Activated effector memory CD4-positive, alpha-beta T cell treated with anti-CD3 and anti-CD28 coated beads, Interleukin-2, amount 50 U/mL, for 16 hours (primary cell): ENCODE measurements around the gene PARP11.
A peak's percentile ranks its signal among the peaks of the same experiment; 100 is the strongest.

Experiments used
- DNase-seq: peaks from one replicate; pipeline ENCODE4 v3.0.0-alpha.2; 2020

The PARP11 gene

DNA sequence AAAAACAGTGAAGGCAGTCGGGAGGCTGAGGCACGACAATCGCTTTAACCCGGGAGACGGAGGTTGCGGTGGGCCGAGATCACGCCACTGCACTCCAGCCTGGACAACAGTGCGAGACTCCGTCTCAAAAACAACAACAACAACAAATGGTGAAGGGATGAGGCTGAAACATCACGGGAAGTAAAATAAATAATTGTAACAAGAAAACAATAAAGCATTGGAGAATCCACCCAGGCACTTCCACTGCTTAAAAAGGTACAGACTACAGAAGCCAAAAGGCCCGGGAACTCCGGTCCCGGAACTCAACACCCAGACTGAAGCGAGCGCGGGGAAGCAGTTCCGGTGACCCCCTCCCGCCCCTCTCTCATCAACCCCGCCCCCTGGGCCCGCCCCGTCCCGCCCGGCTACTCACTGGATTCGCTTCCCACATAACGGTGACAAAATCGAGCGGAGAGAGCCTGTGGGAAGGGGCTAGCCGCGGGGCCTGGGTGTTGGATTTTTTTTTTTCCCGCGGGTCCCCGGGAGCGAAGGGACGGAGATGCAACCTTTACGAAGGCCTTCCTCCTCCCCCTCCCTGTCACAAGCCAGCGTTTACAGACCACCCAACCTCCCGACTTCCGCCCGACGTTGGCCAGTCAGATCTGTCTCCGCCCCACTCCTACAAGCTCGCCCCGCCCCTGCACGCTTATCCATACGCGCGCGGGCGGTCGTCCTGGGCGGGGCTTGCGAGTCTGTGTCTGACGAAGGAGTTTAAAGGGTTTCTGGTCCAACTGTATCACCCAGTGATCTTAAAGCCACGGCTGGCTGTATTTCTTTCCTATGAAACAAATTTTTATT, at the start of gene PARP11:
Gene PARP11, minus strand, starts transcription at position 600 of the 837 bp plus-strand sequence. Its CDS starts 170 bp downstream, at position 430.
- peak; percentile 99 for DNase-seq

DNA sequence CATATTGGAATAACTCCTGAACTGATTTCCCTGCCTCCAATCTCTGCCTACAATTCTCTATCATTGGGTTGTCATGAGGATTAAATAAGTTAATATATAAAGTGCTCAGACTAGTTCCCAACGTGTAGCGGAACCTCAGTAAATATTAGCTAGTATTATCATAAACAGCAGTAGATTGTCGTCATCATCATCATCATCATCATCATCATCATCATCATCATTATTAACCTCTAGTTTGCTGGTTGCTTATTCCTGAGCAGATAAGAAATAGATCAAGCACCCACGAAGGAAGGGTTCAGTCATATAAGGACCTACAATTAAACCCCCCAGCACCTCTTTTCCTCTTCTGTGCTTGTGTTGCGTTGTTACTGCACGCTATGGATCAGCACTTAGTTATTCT, 48.8 kb upstream of the PARP11 start:
- DNase-seq, result no peak

- DNase-seq, result no peak
These were observed 48.3 kb upstream of the PARP11 start for GRCh38 chr12:3921526-3921925.

GRCh38 chr12:3921151-3921471, 47.9 kb upstream of the PARP11 start:
- no peak for DNase-seq

GRCh38 chr12:3920351-3921150, 47.4 kb upstream of the PARP11 start:
- DNase-seq, result no peak

DNA sequence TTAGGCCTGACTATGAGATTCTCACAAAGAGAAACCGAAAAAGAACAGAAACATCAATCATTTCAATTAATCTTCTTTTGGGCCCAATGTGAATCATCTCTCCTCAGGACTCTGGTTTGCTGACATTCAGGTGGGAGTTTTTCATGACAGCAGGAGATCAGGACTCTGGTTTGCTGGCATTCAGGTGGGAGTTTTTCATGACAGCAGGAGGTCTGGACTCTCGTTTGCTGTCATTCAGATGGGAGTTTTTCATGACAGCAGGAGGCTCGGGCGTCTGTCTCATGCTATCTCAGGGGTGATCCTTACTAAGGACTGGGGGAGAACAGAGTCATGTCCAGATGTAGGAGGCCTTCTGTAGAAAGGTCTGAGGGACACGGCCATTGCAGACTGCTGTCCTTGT, 40.1 kb upstream of the PARP11 start:
- DNase-seq, result peak; percentile 68

GRCh38 chr12:3912863-3913262, 39.7 kb upstream of the PARP11 start:
- DNase-seq, result no peak

DNA sequence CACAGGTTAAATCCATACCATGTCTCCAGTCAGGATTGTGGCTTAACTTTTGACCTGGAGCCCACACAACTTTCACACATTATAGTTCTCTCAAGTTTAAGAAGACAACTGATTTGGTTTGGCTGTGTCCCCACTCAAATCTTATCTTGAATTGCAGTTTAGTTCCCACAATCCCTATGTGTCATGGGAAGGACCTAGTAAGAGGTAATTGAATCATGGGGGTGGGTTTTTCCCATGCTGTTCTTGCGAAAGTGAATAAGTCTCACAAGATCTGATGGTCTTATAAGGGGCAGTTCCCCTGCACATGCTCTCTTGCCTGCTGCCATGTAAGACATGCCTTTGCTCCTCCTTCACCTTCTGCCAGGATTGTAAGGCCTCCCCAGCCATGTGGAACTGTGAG, 38.2 kb upstream of the PARP11 start:
- no peak for DNase-seq

DNA sequence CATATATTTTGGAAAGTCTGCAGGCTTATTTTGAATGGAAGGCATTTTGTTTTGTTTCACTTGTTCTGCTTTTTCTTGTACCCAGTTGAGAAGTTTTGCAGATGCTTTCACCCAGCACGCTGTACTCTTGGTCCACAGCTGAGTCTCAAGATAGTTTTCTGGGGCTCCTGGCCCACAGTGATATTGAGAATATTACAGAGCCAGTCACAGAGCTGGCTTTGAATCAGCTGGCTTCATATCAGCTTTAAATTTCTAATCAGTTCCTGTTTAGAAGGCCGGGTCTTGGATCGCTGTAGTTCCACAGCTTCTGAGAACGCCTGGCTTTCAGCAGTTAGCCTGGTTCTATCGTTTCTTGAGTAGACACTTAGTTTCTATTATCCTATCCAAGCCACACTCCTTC, 32.5 kb upstream of the PARP11 start:
- DNase-seq, result no peak

GRCh38 chr12:3904999-3905398, 31.8 kb upstream of the PARP11 start:
- DNase-seq, result no peak

DNA sequence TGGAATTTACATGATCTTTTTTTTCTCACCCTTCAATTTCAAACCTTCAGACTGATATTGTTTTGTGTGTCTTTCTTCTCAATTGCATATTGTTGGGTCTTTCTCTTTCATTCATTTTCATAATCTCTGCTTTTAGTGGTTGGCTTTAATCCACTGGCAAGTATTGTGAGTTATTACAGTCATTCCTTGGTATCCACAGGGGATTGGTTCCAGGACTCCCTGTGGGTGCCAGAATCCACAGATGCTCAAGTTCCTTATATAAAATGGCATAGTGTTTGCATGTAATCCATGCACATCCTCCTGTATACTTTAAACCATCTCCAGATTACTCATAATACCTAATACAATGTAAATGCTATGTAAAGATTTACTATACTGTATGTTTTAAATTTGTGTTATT, 29.7 kb upstream of the PARP11 start:
- no peak for DNase-seq

GRCh38 chr12:3901116-3901515, 27.9 kb upstream of the PARP11 start:
- DNase-seq, result no peak

- DNase-seq, result no peak
These were observed 25.6 kb upstream of the PARP11 start for GRCh38 chr12:3898756-3899155.

DNA sequence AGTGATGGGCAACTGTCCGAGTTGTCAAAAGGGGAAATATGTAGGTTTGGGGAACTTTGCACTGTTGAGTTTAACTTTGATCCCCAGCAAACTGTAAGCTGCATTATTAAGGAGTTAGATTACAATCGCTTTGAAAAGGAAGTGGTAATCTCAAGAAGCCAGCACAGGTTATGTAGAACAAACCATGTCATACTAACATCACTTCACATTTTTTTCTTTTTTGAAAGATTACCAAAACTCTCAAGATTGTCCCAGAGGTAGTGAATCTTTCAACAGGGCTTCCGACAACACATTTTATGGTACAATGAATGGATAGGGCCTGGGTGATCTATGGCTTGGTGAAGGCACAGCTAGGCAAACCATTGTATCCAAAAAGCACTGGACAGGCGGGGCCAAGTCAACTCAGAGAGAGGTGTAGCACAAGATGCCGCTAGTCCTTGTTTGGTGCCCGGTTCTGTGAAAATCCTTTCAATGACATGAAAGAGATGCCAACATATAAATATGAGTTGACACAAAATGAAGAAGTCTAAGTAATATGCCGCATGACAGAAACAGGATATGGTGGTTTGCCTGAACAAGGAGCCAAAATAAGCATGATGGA, 24.3 kb upstream of the PARP11 start:
- DNase-seq, result no peak

- DNase-seq, result no peak
These were observed 23.7 kb upstream of the PARP11 start for GRCh38 chr12:3896801-3897351.

DNA sequence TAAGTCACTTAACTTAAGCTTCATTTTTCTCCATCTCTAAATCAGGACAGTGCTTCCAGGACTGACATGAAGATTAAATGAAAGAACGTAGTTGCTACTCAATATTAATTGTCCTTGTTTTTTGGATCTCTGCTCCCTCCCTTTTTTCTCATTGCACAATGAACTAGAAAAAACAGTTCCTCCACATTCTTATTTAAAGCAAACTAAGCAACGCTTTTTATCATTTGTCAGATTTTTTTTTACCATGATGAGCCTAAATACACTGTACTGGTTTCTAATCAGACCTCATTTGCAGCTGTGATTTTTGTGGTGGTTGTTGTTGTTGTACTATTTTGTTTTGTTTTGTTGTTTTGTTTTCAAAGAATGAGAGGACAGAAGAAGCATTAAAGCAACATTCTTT, 23.2 kb upstream of the PARP11 start:
- DNase-seq, result no peak

DNA sequence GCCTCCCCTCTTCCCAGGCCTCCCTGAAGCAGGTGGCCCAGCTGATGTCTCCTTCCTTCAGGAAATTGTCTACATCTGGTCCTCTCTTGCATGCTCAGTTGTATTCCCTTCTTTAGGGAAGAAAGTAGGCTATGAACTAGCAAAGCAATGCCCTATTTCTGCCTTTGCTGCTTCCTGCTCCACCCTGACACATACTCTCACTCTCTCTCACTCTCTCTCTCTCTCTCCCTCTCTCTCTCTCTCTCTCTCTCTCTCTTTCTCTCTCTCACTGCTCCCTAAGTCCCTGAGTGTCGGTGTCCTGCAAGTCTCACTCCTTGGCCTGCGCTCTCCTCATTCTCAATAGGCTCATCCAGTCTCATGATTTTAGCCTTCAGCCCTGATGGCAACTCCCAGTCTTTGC, 19.4 kb upstream of the PARP11 start:
- DNase-seq, result no peak

DNA sequence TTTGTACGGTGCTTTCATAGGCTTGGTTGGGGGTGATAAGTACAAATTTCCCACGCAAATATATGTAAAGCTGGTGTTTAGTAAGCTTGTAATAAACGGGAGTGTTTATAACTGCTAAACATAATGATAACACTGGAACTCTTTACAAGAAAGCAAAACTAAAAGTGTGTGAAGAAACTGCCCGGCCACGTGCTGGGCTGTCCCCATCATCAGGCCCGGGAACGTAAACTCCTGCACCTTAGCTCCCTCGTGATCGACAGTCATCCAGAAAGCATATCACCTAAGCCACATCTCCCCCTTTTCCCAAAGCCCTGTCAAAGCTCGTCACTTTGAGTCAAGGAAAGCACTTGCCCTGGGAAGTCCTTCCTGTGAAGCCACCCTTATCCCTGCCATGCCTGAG, 18.0 kb upstream of the PARP11 start:
- DNase-seq, result no peak

GRCh38 chr12:3888659-3889058, 15.5 kb upstream of the PARP11 start:
- no peak for DNase-seq

DNA sequence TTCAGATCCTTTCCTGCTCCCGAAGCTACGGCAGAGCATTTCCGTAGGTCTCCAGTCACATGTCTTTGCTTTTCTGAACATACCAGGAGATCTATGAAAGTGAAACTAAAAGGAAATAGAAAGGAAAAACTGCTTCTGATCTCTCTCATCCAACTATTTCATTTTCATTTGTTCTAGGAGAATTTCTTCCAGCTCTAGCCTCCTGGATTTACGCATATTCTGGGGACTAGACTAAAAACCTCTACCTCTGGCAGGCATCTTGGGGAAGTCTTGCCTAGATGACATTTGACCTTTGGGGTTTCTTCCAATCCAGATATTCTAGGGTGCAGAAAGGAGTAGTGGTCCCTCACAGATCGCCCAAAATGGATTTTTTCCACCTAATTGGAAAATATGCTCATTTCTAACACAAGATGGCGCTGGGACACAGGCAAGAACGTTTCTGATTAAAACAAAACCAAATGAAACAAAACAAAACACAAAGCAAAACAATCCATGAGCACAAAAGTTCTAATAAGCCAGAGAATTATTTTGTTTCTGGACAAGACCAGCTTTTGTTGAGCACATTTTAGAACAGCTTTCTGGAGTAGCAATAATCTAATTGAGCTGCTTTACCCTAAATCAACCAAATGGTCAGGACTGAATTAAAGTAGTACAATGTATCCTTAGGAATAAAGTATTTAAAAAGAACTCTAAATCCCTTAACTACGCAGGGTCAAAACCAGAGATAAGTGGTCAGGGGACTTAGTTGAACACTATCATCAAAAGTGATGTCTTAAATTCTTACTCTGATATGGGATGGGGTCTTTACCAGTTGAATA, 12.3 kb upstream of the PARP11 start:
- no peak for DNase-seq

- DNase-seq, result no peak
These were observed 11.5 kb upstream of the PARP11 start for GRCh38 chr12:3884671-3885070.

GRCh38 chr12:3882896-3883564, 9.8 kb upstream of the PARP11 start:
- no peak for DNase-seq
